ENCODE measurements around the gene AUTS2. TPM values are rescaled to one million over a fixed set of nuclear protein-coding genes. Genes with fewer than 3 reads are reported as not detected.
A peak's percentile ranks its signal among the peaks of the same experiment; 100 is the strongest.

AUTS2 gene
- total and polyA plus RNA-seq, 2 of the 8 experiments (the other 6 are each of a cell fraction or from before 2014, with no cell fraction given) = 25.9 to 101 TPM

DNA sequence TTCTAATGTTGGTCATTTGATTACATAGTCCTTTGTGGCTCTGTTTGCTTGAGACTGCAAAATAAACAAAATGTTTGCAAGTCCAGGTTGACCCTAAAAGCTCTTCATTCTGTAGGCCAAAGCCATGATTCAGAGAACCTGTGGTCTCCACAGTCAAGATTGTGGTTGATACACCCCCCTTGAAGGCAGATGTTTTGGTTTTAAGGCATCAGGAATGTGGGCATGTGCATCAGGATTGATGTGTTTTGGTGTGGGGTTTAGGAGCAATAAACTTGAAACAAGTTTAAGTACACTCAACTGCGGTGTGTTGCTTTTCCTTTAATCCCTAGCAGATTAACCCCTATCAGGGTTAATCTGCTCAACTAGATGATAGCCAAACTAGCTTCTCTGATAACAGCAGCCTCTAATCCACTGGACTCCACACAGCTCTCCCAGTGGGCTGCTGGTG is 1154.5 kb downstream of the AUTS2 start:
- H3K4me2 ChIP-seq (ENCODE audit: insufficient read depth in 1 of 2, low read depth in 2 of 2, low read length in 2 of 2) = no peak overlapping the region
- 94% methylated on average over 1 of the region's 1 CpG; no CpG with 5 or more reads in 1 of the 2 experiments for WGBS, 2 experiments (ENCODE audit: extremely low coverage in 1 of 2, insufficient coverage in 1 of 2, insufficient read length in 1 of 2, insufficient replicate concordance in 2 of 2, low coverage in 1 of 2, low lambda C conversion rate in 2 of 2, missing lambda C conversion rate in 1 of 2)
- no peak overlapping the region for H4K91ac ChIP-seq (replicated peaks; ENCODE audit: insufficient read length, low read length)
- no peak for TF ChIP-seq TEAD4 (IDR thresholded peaks at IDR 0.05; ENCODE audit: low read depth, low read length)
- TF ChIP-seq TAF1 (IDR thresholded peaks at IDR 0.05; ENCODE audit: low read depth, low read length) = no peak
- no peak for TF ChIP-seq POU5F1 (IDR thresholded peaks at IDR 0.05; ENCODE audit: low read depth, low read length)
- TF ChIP-seq, protein P1, sequence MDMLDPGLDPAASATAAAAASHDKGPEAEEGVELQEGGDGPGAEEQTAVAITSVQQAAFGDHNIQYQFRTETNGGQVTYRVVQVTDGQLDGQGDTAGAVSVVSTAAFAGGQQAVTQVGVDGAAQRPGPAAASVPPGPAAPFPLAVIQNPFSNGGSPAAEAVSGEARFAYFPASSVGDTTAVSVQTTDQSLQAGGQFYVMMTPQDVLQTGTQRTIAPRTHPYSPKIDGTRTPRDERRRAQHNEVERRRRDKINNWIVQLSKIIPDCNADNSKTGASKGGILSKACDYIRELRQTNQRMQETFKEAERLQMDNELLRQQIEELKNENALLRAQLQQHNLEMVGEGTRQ (IDR thresholded peaks at IDR 0.05; ENCODE audit: low read length) = no peak
- TF ChIP-seq NANOG (IDR thresholded peaks at IDR 0.05; ENCODE audit: insufficient read depth, low read depth, low read length, poor library complexity, severe bottlenecking) = no peak
- TF ChIP-seq KDM4A (IDR thresholded peaks at IDR 0.05; ENCODE audit: low read depth, low read length, severe bottlenecking) = no peak
- TF ChIP-seq SIN3A (conservative IDR thresholded peaks at IDR 0.05 in 1 of 2, IDR thresholded peaks at IDR 0.05 in 1 of 2; ENCODE audit: low read depth in 1 of 2, low read length in 2 of 2) = no peak
- TF ChIP-seq JUN (IDR thresholded peaks at IDR 0.05; ENCODE audit: low read depth, low read length) = no peak
- no peak for TF ChIP-seq SUZ12 (IDR thresholded peaks at IDR 0.05; ENCODE audit: low read length)
- no peak for TF ChIP-seq CBX5 (IDR thresholded peaks at IDR 0.05; ENCODE audit: low read depth, low read length)
- no peak for TF ChIP-seq EZH2 (IDR thresholded peaks at IDR 0.05; ENCODE audit: low read depth, low read length, severe bottlenecking)
- no peak for TF ChIP-seq BCL11A (IDR thresholded peaks at IDR 0.05; ENCODE audit: low read depth in 2 of 2, low read length in 2 of 2)
- TF ChIP-seq BACH1 (IDR thresholded peaks at IDR 0.05; ENCODE audit: low read length) = no peak

More for the DNA sequence above, 1154.5 kb downstream of the AUTS2 start:
- no peak overlapping the region for H2AK5ac ChIP-seq (ENCODE audit: low read depth, low read length)
- FAIRE-seq (peak; percentile 60), DNase-seq (ENCODE audit: low read depth in 1 of 2, low spot score in 2 of 2) (peak in 1 of 2 experiments; percentile 20)
- H3K18ac ChIP-seq (ENCODE audit: extremely low read depth, low read length) = no peak overlapping the region
- no peak overlapping the region for H3K56ac ChIP-seq (replicated peaks; ENCODE audit: insufficient read length, low read depth, low read length)
- no peak overlapping the region for H3K23ac ChIP-seq (ENCODE audit: insufficient read length)
- no peak overlapping the region for H4K5ac ChIP-seq (ENCODE audit: insufficient read length, low read depth, low read length)
- H3K14ac ChIP-seq (ENCODE audit: insufficient read length) = no peak overlapping the region
- no peak overlapping the region for H2BK15ac ChIP-seq (ENCODE audit: low read length)
- no peak overlapping the region for H4K8ac ChIP-seq (ENCODE audit: extremely low read depth, insufficient read depth, low read length)
- H2AFZ ChIP-seq (ENCODE audit: low read length) = no peak overlapping the region
- H3K9ac ChIP-seq (replicated peaks in 1 of 4; ENCODE audit: extremely low read depth in 1 of 4, low read depth in 3 of 4, low read length in 3 of 4) = no peak overlapping the region
- peaks cover 1 to 12% (median 8%) of the 10 kb centered on the region in 4 experiments; a peak in 6 of 7 replicates for H3K4me1 ChIP-seq (replicated peaks in 1 of 4; ENCODE audit: control insufficient read depth in 3 of 4, insufficient read depth in 4 of 4, low read length in 3 of 4)
- H2BK5ac ChIP-seq (ENCODE audit: low read depth, low read length) = no peak overlapping the region
- H3K27me3 ChIP-seq (replicated peaks in 1 of 4; ENCODE audit: control insufficient read depth in 3 of 4, extremely low read depth in 1 of 4, insufficient read depth in 3 of 4, low read length in 3 of 4) = no peaks in the 10 kb centered on the region
- CTCF ChIA-PET (ENCODE audit: partially characterized antibody) = no interaction called here
- no peak overlapping the region for H3K27ac ChIP-seq (ENCODE audit: low read depth, low read length)
- no peak overlapping the region for H3K4ac ChIP-seq (replicated peaks; ENCODE audit: insufficient read length, low read depth, low read length)
- H2BK12ac ChIP-seq (ENCODE audit: low read depth, low read length) = no peak overlapping the region
- H3K36me3 ChIP-seq (ENCODE audit: control insufficient read depth in 2 of 4, insufficient read depth in 4 of 4, low read length in 3 of 4) = peaks cover 0 to 4% (median 0%) of the 10 kb centered on the region in 4 experiments; a peak in 3 of 8 replicates
- peaks cover 32 to 43% of the 10 kb centered on the region in 2 experiments for H4K20me1 ChIP-seq (replicated peaks in 1 of 2; ENCODE audit: control insufficient read depth in 1 of 2, insufficient read depth in 2 of 2, low read length in 2 of 2)
- H2BK20ac ChIP-seq (ENCODE audit: low read length) = no peak overlapping the region
- no peak overlapping the region for H3K4me3 ChIP-seq (ENCODE audit: extremely low read depth in 1 of 4, insufficient read depth in 2 of 4, low read depth in 3 of 4, low read length in 4 of 4)
- no peaks in the 10 kb centered on the region for H3K9me3 ChIP-seq (ENCODE audit: insufficient read depth in 2 of 2, low read depth in 1 of 2, low read length in 1 of 2)
- H3K79me2 ChIP-seq (ENCODE audit: control insufficient read depth in 1 of 2, insufficient read depth in 2 of 2, low read length in 2 of 2) = peaks cover 17 to 98% of the 10 kb centered on the region in 2 experiments
- H3K23me2 ChIP-seq (ENCODE audit: low read depth, low read length) = no peaks in the 10 kb centered on the region; the same call in 1 of the 2 replicates
- no peak overlapping the region for H2BK120ac ChIP-seq (replicated peaks; ENCODE audit: low read depth, low read length)
- peaks cover 37% of the 10 kb centered on the region for H3K79me1 ChIP-seq (ENCODE audit: low read depth, low read length)
- POLR2A ChIA-PET (ENCODE audit: partially characterized antibody) = interaction anchor here (0.8 to 1.4 kb wide), 5 partner anchors 10 to 52 kb away, joined by 3 to 4 read pairs (median 3); no protein-coding TSS in a partner anchor
